ENCODE measurements around the gene SF3B3. TPM values are rescaled to one million over a fixed set of nuclear protein-coding genes. Genes with fewer than 3 reads are reported as not detected.

SF3B3 gene
- total RNA-seq, 2 donors from 2014 or later = 82.1 to 95.1 TPM

DNA sequence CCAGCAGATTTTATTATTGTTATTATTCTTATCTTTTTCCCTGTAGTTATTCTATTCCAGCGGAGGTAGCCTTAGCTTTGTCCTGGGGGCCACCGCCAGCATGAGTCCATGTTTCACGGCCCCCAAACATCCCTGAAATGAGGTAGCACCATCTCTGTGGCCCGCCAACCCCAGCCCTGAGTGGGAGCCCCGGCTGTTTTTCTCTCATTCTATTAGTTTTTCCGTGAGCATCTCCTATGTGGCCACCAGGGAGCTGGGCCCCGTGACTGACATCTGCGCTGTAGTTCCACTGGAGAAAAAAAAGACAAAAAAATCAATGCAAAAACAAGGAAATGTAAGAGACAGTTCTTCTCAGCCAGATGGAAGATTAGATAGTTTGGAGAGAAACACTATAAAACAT lies 79.2 kb downstream of the SF3B3 start:
- no peak for DNase-seq (ENCODE audit: low spot score)
- no peaks in the 10 kb centered on the region for H3K27me3 ChIP-seq
- no peaks in the 10 kb centered on the region for H3K9me3 ChIP-seq
- H3K36me3 ChIP-seq = no peaks in the 10 kb centered on the region
- TF ChIP-seq, protein P1, sequence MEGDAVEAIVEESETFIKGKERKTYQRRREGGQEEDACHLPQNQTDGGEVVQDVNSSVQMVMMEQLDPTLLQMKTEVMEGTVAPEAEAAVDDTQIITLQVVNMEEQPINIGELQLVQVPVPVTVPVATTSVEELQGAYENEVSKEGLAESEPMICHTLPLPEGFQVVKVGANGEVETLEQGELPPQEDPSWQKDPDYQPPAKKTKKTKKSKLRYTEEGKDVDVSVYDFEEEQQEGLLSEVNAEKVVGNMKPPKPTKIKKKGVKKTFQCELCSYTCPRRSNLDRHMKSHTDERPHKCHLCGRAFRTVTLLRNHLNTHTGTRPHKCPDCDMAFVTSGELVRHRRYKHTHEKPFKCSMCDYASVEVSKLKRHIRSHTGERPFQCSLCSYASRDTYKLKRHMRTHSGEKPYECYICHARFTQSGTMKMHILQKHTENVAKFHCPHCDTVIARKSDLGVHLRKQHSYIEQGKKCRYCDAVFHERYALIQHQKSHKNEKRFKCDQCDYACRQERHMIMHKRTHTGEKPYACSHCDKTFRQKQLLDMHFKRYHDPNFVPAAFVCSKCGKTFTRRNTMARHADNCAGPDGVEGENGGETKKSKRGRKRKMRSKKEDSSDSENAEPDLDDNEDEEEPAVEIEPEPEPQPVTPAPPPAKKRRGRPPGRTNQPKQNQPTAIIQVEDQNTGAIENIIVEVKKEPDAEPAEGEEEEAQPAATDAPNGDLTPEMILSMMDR (IDR thresholded peaks at IDR 0.05) = no peak
- H3K27ac ChIP-seq = no peak overlapping the region
- H3K4me3 ChIP-seq = no peak overlapping the region
- H3K4me1 ChIP-seq = peaks cover 0 to 4% of the 10 kb centered on the region in 2 donors

DNA sequence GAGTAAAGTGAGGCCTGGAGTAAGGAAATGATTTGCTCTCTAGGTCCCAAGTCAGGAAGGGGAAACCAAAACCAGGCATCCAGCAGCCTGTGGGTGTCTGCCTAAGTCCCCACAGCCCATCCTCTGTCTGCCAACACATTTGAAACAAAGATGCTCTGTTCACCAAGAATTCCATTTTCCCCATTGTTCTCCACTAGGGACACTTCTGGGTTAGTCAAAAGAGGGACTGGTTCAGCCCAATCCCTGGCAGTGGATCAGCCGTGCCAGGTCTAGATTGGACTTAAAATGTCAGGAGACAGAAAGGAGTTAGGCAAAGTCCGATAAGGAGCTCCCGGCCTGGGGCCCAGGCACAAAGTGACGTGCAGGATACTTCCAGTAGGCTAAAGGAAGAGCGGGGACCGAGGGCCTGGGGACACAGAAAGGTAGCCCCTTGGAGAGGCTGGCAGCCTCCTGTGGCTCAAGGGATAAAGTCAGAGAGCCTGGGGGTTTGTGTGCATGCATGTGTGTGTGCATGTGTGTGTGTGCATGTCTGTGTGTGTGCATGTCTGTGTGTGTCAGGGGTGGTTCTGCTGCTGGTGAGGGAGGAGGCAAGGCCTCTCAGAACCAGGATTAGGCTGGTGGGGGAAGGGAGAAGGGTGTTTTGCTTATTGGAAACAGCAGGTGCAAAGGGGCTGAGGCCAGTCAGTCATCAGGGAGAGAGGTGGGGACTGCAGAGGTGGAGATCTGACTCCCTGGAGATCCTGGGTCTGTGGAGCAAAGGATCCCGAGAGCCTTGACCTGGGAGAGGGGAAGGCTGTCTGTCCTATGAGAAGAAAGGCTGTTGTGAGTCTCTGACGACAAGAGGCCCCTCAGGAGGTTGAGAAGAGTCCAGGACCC lies 81.0 kb downstream of the SF3B3 start:
- Histone ChIP-seq H3K4me3 (no peak overlapping the region), H3K9me3 (no peaks in the 10 kb centered on the region), H3K27me3 (no peaks in the 10 kb centered on the region), H3K36me3 (no peaks in the 10 kb centered on the region), H3K27ac (no peak overlapping the region), H3K4me1 (peaks cover 0 to 4% of the 10 kb centered on the region in 2 donors)
- TF ChIP-seq, protein P1 (IDR thresholded peaks at IDR 0.05) = no peak
- DNase-seq (ENCODE audit: low spot score) = no peak

GRCh38 chr16:70605283-70605657 lies 81.7 kb downstream of the SF3B3 start:
- TF ChIP-seq, protein P1 (IDR thresholded peaks at IDR 0.05) = no peak
- H3K27ac ChIP-seq = no peak overlapping the region
- H3K9me3 ChIP-seq = no peaks in the 10 kb centered on the region
- no peaks in the 10 kb centered on the region for H3K36me3 ChIP-seq
- no peak overlapping the region for H3K4me3 ChIP-seq
- no peaks in the 10 kb centered on the region for H3K27me3 ChIP-seq
- peaks cover 0 to 7% of the 10 kb centered on the region in 2 donors for H3K4me1 ChIP-seq
- no peak for DNase-seq (ENCODE audit: low spot score)

- no peaks in the 10 kb centered on the region for H3K36me3 ChIP-seq
- no peak overlapping the region for H3K27ac ChIP-seq
- H3K4me1 ChIP-seq = peaks cover 0 to 6% of the 10 kb centered on the region in 2 donors
- H3K4me3 ChIP-seq = no peak overlapping the region
- DNase-seq (ENCODE audit: low spot score) = no peak
- TF ChIP-seq, protein P1 (IDR thresholded peaks at IDR 0.05) = no peak
- H3K27me3 ChIP-seq = no peaks in the 10 kb centered on the region
- H3K9me3 ChIP-seq = no peaks in the 10 kb centered on the region
Observed at GRCh38 chr16:70608521-70608920, 84.9 kb downstream of the SF3B3 start.

- DNase-seq (ENCODE audit: low spot score) = no peak
- Histone ChIP-seq H3K4me1 (peaks cover 0 to 6% of the 10 kb centered on the region in 2 donors), H3K27ac (no peak overlapping the region), H3K9me3 (no peaks in the 10 kb centered on the region), H3K27me3 (no peaks in the 10 kb centered on the region), H3K4me3 (no peak overlapping the region), H3K36me3 (no peaks in the 10 kb centered on the region)
- TF ChIP-seq, protein P1 (IDR thresholded peaks at IDR 0.05) = no peak
Observed at GRCh38 chr16:70610273-70611223, 86.9 kb downstream of the SF3B3 start.
